ENCODE results near the gene ZFYVE9. TPM values are rescaled to one million over a fixed set of nuclear protein-coding genes. Genes with fewer than 3 reads are reported as not detected.
A peak's percentile ranks its signal among the peaks of the same experiment; 100 is the strongest.
"Not testable (repeated sequence)": the region's sequence is repeated elsewhere in the genome, so short reads cannot be mapped to it uniquely, and the experiment has no call there.

The ZFYVE9 gene
- polyA plus RNA-seq, 4 donors, result 3.6 to 14.2 (median 5.0) TPM

DNA sequence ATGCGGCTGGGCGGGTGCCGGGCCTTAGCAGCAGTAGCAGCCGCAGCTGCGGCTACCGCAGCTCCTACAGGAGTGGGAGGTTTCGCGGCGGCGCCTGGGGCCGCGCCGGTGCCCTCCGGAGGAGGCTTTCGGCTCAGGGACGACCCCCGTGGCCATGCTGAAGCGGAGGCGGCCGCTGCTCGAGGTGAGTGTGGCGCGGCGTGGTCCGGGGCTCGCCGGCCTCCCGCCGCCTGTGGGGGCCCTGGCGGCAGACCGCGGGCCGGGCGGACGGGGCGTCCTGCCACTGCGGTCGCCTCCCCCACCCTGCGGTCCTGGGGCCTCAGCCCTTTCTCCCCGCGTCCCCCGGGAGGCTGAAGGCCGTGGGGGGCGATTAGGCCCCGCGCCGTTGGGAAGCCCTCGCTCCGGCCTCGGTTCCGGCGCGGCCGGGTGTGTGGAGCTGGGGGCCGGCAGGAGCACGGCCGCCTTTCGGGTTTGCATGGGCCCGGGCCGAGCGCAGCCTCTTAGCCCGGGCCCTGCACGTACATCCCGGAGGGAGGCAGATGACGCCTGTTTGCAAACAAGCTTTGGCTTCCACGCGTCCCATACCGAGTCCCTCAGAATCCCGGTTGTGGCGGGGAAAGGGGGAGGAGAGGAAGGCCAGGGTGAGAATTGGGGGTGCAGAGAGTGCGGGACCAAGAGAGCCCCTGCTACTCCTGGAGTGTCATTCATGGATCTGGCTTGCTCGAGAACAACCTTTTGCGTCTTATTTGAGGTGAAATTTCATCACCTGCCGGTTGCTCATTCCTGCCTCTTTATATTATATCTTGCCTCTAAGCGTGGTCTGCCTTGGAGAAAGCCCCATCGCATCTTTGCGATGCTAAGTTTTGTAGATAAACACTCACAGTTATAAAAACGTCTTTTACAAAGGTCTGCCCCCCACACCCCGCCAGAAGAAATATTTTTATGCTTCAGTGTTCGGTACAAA lies 613 bp downstream of the ZFYVE9 start:
- DNase-seq (peak; percentile 55 to 80), FAIRE-seq (no peak)
- WGBS, 3 donors, result 2 to 3% (median 2%) methylated on average over 58 to 80 of the region's 80 CpGs
- Histone ChIP-seq H3K4me3 (ENCODE audit: low read depth in 1 of 3, low read length in 3 of 3) (peak overlapping the region; percentile 73 to 94 (median 84)), H3K36me3 (ENCODE audit: control insufficient read depth in 3 of 3, insufficient read depth in 2 of 3, low read depth in 1 of 3, low read length in 3 of 3) (no peaks in the 10 kb centered on the region), H3K9me3 (ENCODE audit: control insufficient read depth in 2 of 2, insufficient read depth in 1 of 2, low read depth in 1 of 2, low read length in 1 of 2) (no peaks in the 10 kb centered on the region), H3K27me3 (ENCODE audit: control insufficient read depth in 3 of 3, insufficient read depth in 3 of 3, low read length in 3 of 3) (no peaks in the 10 kb centered on the region), H3K27ac (ENCODE audit: low read depth in 1 of 3, low read length in 2 of 3) (peak overlapping the region; percentile 78 to 90 (median 84)), H3K4me1 (ENCODE audit: control insufficient read depth in 3 of 3, insufficient read depth in 2 of 3, low read depth in 1 of 3, low read length in 2 of 3) (peaks cover 0 to 11% (median 5%) of the 10 kb centered on the region in 3 donors)

DNA sequence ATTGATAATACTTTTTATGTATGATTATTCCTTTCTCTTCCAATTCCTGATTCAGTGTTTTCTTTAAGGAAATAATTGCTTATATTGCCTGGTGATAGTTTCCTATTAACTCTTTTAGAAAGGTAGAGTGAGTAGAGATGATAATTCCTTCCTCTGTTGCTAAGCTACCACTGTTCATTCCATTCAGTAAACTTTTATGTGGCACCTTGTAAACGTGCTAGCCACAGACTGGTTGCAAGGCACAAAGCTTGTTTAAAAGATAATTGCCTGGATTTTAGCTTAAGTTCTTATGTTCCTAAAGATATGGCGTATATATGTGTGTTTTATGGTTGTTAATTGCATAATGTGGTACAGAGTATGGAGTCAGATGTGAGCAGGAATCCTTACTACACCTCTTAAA lies 3.2 kb downstream of the ZFYVE9 start:
- no peaks in the 10 kb centered on the region for H3K9me3 ChIP-seq (ENCODE audit: control insufficient read depth in 2 of 2, insufficient read depth in 1 of 2, low read depth in 1 of 2, low read length in 1 of 2)
- no peak overlapping the region for H3K27ac ChIP-seq (ENCODE audit: low read depth in 1 of 3, low read length in 2 of 3)
- FAIRE-seq (no peak), DNase-seq (peak in 1 of 2 donors; percentile 16)
- H3K4me1 ChIP-seq (ENCODE audit: control insufficient read depth in 3 of 3, insufficient read depth in 2 of 3, low read depth in 1 of 3, low read length in 2 of 3), result peaks cover 0 to 11% (median 5%) of the 10 kb centered on the region in 3 donors
- no peaks in the 10 kb centered on the region for H3K36me3 ChIP-seq (ENCODE audit: control insufficient read depth in 3 of 3, insufficient read depth in 2 of 3, low read depth in 1 of 3, low read length in 3 of 3)
- no peaks in the 10 kb centered on the region for H3K27me3 ChIP-seq (ENCODE audit: control insufficient read depth in 3 of 3, insufficient read depth in 3 of 3, low read length in 3 of 3)
- 21 to 53% (median 29%) methylated on average over 2 of the region's 2 CpGs for WGBS, 3 donors
- no peak overlapping the region for H3K4me3 ChIP-seq (ENCODE audit: low read depth in 1 of 3, low read length in 3 of 3)

DNA sequence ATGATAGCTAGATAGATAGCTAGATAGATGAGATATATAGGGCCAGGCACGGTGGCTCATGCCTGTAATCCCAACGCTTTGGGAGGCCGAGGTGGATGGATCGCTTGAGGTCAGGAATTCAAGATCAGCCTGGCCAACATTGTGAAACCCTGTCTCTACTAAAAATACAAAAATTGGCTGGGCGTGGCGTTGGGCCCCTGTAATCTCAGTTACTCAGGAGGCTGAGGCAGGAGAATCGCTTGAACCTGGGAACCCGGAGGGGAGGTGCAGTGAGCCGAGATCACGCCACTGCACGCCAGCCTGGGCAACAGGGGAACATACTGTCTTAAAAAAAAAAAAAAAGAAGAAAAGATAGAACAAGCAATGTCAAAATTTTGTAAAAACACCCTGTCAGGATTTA lies 8.6 kb downstream of the ZFYVE9 start:
- H3K4me3 ChIP-seq (ENCODE audit: low read depth in 1 of 3, low read length in 3 of 3); H3K4me1 ChIP-seq (ENCODE audit: control insufficient read depth in 3 of 3, insufficient read depth in 2 of 3, low read depth in 1 of 3, low read length in 2 of 3); H3K36me3 ChIP-seq (ENCODE audit: control insufficient read depth in 3 of 3, insufficient read depth in 2 of 3, low read depth in 1 of 3, low read length in 3 of 3); H3K27me3 ChIP-seq (ENCODE audit: control insufficient read depth in 3 of 3, insufficient read depth in 3 of 3, low read length in 3 of 3); FAIRE-seq; DNase-seq; H3K9me3 ChIP-seq (ENCODE audit: control insufficient read depth in 2 of 2, insufficient read depth in 1 of 2, low read depth in 1 of 2, low read length in 1 of 2); H3K27ac ChIP-seq (ENCODE audit: low read depth in 1 of 3, low read length in 2 of 3): not testable (repeated sequence)
- 90 to 93% (median 92%) methylated on average over 11 of the region's 11 CpGs for WGBS, 3 donors

DNA sequence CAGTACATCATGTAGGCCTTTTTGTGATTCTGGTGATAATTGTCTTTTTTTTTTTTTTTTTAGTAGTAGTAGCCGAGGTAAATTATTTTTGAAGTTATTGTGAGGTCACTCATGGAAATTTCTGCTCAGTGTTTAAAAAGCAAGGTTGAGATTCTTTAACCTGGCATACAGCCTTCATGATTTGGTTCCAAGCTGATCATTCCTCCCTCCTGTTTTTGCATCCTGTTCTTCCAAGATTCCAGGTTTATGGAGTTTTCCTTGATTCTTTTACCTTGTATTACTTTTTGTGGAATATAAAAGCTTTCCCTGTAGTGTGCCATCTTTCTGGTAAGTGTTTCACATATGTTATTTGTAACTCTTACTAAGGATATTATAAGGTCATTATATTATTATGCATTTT lies 9.1 kb downstream of the ZFYVE9 start:
- H3K4me1 ChIP-seq (ENCODE audit: control insufficient read depth in 3 of 3, insufficient read depth in 2 of 3, low read depth in 1 of 3, low read length in 2 of 3), result no peaks in the 10 kb centered on the region
- no peaks in the 10 kb centered on the region for H3K27me3 ChIP-seq (ENCODE audit: control insufficient read depth in 3 of 3, insufficient read depth in 3 of 3, low read length in 3 of 3)
- H3K4me3 ChIP-seq (ENCODE audit: low read depth in 1 of 3, low read length in 3 of 3), result no peak overlapping the region
- WGBS, 3 donors, result 46 to 59% (median 50%) methylated on average over 1 of the region's 1 CpG
- FAIRE-seq (no peak), DNase-seq (no peak)
- H3K36me3 ChIP-seq (ENCODE audit: control insufficient read depth in 3 of 3, insufficient read depth in 2 of 3, low read depth in 1 of 3, low read length in 3 of 3), result no peaks in the 10 kb centered on the region
- H3K9me3 ChIP-seq (ENCODE audit: control insufficient read depth in 2 of 2, insufficient read depth in 1 of 2, low read depth in 1 of 2, low read length in 1 of 2), result no peaks in the 10 kb centered on the region
- H3K27ac ChIP-seq (ENCODE audit: low read depth in 1 of 3, low read length in 2 of 3), result no peak overlapping the region

DNA sequence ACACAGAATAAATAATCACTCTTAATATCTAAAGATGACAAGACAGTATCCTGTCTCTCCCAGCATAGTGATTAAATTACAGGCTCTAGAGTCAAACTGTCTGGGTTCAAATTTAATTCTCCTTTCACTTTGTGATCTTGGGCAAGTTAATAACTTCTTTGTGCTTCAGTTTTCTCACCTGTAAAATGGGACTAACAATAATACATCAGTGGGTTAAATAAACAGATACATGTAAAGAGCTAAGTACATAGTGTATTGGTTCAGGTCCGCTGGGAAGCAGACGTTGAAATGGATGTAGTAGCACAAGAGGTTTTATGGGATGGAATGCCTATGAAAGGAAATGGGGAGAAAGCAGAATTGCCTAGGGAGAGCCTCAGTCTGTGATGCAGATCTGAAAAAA lies 10.7 kb downstream of the ZFYVE9 start:
- no peak for FAIRE-seq
- no peaks in the 10 kb centered on the region for H3K9me3 ChIP-seq (ENCODE audit: control insufficient read depth in 2 of 2, insufficient read depth in 1 of 2, low read depth in 1 of 2, low read length in 1 of 2)
- H3K27ac ChIP-seq (ENCODE audit: low read depth in 1 of 3, low read length in 2 of 3), result no peak overlapping the region
- 88 to 95% (median 91%) methylated on average over 2 of the region's 2 CpGs for WGBS, 3 donors
- no peak overlapping the region for H3K4me3 ChIP-seq (ENCODE audit: low read depth in 1 of 3, low read length in 3 of 3)
- no peak for DNase-seq
- no peaks in the 10 kb centered on the region for H3K4me1 ChIP-seq (ENCODE audit: control insufficient read depth in 3 of 3, insufficient read depth in 2 of 3, low read depth in 1 of 3, low read length in 2 of 3)
- H3K27me3 ChIP-seq (ENCODE audit: control insufficient read depth in 3 of 3, insufficient read depth in 3 of 3, low read length in 3 of 3), result no peaks in the 10 kb centered on the region
- no peaks in the 10 kb centered on the region for H3K36me3 ChIP-seq (ENCODE audit: control insufficient read depth in 3 of 3, insufficient read depth in 2 of 3, low read depth in 1 of 3, low read length in 3 of 3)

DNA sequence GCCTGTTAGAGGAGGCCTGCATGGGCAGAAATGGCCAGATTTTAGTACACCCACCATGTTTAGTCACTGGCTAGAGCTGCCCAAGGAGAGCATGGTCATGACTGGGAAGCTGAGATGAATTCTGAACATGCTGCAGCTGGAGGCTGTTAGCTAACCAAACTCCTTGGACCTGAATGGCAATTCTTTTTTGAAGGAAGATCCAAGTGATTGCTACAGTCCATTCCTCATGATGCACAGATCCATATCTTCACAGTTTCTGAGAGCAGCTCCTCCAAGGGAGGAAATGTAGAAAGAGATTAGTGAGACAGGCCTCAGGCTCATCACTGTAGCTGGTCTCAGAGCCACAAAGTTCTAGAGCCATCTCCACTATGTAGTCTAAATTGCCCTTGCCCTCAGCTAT lies 11.1 kb downstream of the ZFYVE9 start:
- no peak overlapping the region for H3K4me3 ChIP-seq (ENCODE audit: low read depth in 1 of 3, low read length in 3 of 3)
- FAIRE-seq (no peak), DNase-seq (no peak)
- no peaks in the 10 kb centered on the region for H3K9me3 ChIP-seq (ENCODE audit: control insufficient read depth in 2 of 2, insufficient read depth in 1 of 2, low read depth in 1 of 2, low read length in 1 of 2)
- H3K4me1 ChIP-seq (ENCODE audit: control insufficient read depth in 3 of 3, insufficient read depth in 2 of 3, low read depth in 1 of 3, low read length in 2 of 3), result peaks cover 0 to 2% (median 0%) of the 10 kb centered on the region in 3 donors
- no peaks in the 10 kb centered on the region for H3K27me3 ChIP-seq (ENCODE audit: control insufficient read depth in 3 of 3, insufficient read depth in 3 of 3, low read length in 3 of 3)
- no peak overlapping the region for H3K27ac ChIP-seq (ENCODE audit: low read depth in 1 of 3, low read length in 2 of 3)
- no peaks in the 10 kb centered on the region for H3K36me3 ChIP-seq (ENCODE audit: control insufficient read depth in 3 of 3, insufficient read depth in 2 of 3, low read depth in 1 of 3, low read length in 3 of 3)

DNA sequence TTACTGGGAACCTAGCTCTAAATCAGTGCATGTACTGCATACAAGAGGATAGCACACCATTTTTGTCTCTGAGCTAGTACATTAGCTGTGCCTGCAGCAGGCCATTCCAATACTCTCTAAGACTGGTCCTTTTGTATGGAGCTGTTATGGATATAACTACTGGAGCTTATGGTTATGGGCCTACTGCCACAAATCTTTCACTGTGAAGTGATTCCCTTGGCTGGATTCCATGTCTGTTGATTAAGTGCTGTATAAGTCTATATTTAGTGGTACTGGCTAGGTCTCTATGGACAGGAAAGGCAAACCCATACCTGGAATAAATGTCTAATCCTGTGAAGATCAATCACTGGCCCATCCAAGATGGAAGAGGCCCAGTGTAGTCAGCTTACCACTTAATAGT lies 12.0 kb downstream of the ZFYVE9 start:
- Histone ChIP-seq H3K27me3 (ENCODE audit: control insufficient read depth in 3 of 3, insufficient read depth in 3 of 3, low read length in 3 of 3) (no peaks in the 10 kb centered on the region), H3K4me3 (ENCODE audit: low read depth in 1 of 3, low read length in 3 of 3) (no peak overlapping the region), H3K4me1 (ENCODE audit: control insufficient read depth in 3 of 3, insufficient read depth in 2 of 3, low read depth in 1 of 3, low read length in 2 of 3) (peaks cover 0 to 2% (median 0%) of the 10 kb centered on the region in 3 donors), H3K36me3 (ENCODE audit: control insufficient read depth in 3 of 3, insufficient read depth in 2 of 3, low read depth in 1 of 3, low read length in 3 of 3) (no peaks in the 10 kb centered on the region), H3K9me3 (ENCODE audit: control insufficient read depth in 2 of 2, insufficient read depth in 1 of 2, low read depth in 1 of 2, low read length in 1 of 2) (no peaks in the 10 kb centered on the region), H3K27ac (ENCODE audit: low read depth in 1 of 3, low read length in 2 of 3) (no peak overlapping the region)
- FAIRE-seq, result no peak
- DNase-seq, result no peak

DNA sequence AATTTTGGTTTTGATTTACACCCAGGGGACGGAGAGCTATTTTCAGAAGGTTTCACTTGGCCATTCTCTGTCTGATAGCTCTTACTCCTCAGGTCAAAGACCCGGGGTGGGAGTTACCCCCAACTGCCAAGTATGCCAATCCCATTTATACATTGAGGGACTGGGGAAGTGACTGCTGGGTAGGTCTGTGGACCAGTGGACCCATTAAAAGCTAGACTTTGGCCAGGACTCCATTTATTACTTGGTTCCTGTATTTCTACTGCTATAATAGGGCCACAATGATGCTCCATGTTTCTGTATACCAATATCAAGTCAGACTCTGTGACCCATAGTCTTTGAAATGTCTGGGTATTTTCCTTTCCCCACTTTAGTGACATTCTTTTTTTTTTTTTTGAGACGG lies 14.6 kb downstream of the ZFYVE9 start:
- Histone ChIP-seq H3K4me3 (ENCODE audit: low read depth in 1 of 3, low read length in 3 of 3) (no peak overlapping the region), H3K4me1 (ENCODE audit: control insufficient read depth in 3 of 3, insufficient read depth in 2 of 3, low read depth in 1 of 3, low read length in 2 of 3) (peaks cover 0 to 2% (median 0%) of the 10 kb centered on the region in 3 donors), H3K9me3 (ENCODE audit: control insufficient read depth in 2 of 2, insufficient read depth in 1 of 2, low read depth in 1 of 2, low read length in 1 of 2) (no peaks in the 10 kb centered on the region), H3K27me3 (ENCODE audit: control insufficient read depth in 3 of 3, insufficient read depth in 3 of 3, low read length in 3 of 3) (no peaks in the 10 kb centered on the region), H3K27ac (ENCODE audit: low read depth in 1 of 3, low read length in 2 of 3) (no peak overlapping the region), H3K36me3 (ENCODE audit: control insufficient read depth in 3 of 3, insufficient read depth in 2 of 3, low read depth in 1 of 3, low read length in 3 of 3) (peaks cover 0 to 2% (median 0%) of the 10 kb centered on the region in 3 donors)
- DNase-seq (peak; percentile 17 to 64), FAIRE-seq (no peak)
- WGBS, 3 donors, result 43 to 60% (median 48%) methylated on average over 3 of the region's 3 CpGs

Data from small intestine (tissue), 7 donors.